Glutamatergic neuron (in vitro differentiated cells): Measurements from ENCODE around the gene PCSK4. TPM values are rescaled to one million over a fixed set of nuclear protein-coding genes. Genes with fewer than 3 reads are reported as not detected.

ENCODE experiments used
- DNase-seq: peaks from one replicate; pipeline ENCODE4 v3.0.0; 2022
- H3K27ac Mint-ChIP-seq: one replicate; pipeline ENCODE4 v1.8.0; 2020; ENCODE audit warnings: mild to moderate bottlenecking, mixed read lengths, inconsistent platforms; ENCODE audit not compliant: unreplicated experiment
- H3K27me3 Mint-ChIP-seq: one replicate; pipeline ENCODE4 v1.8.0; 2020; ENCODE audit warnings: mild to moderate bottlenecking, moderate library complexity, mixed read lengths, inconsistent platforms; ENCODE audit not compliant: unreplicated experiment
- H3K36me3 Mint-ChIP-seq: one replicate; pipeline ENCODE4 v1.8.0; 2020; ENCODE audit warnings: mild to moderate bottlenecking, mixed read lengths, inconsistent platforms; ENCODE audit not compliant: unreplicated experiment
- H3K4me1 Mint-ChIP-seq: one replicate; pipeline ENCODE4 v1.8.0; 2020; ENCODE audit warnings: mild to moderate bottlenecking, low read depth, mixed read lengths, inconsistent platforms; ENCODE audit not compliant: unreplicated experiment
- H3K4me3 Mint-ChIP-seq: one replicate; pipeline ENCODE4 v1.8.0; 2020; ENCODE audit warnings: mild to moderate bottlenecking, mixed read lengths, inconsistent platforms; ENCODE audit not compliant: unreplicated experiment
- H3K9me3 Mint-ChIP-seq: one replicate; pipeline ENCODE4 v1.8.0; 2020; ENCODE audit warnings: mild to moderate bottlenecking, moderate library complexity, mixed read lengths, inconsistent platforms; ENCODE audit not compliant: unreplicated experiment
- CTCF ChIP-seq: fragments of 200-600 bp; sonication (generic); IDR thresholded peaks from one replicate; pipeline ENCODE4 v1.5.0; 2021; ENCODE audit not compliant: partially characterized antibody, unreplicated experiment
- total RNA-seq: library from RNA; stranded (reverse); fragmentation: NEBNext Ultra II Directional; extraction: Animal tissue kit (Norgen Biotek cat#: 25700); gene quantifications from one replicate; pipeline ENCODE4 v1.2.1, GENCODE V29; 2021; ENCODE audit not compliant: unreplicated experiment

PCSK4 gene
- total RNA-seq, 1 donor from 2014 or later = 21.2 TPM

GRCh38 chr19:1438035-1438932 lies 51.9 kb downstream of the PCSK4 start, which contains the start of gene RPS15:
Gene RPS15, plus strand, starts transcription at chr19:1438396. Its CDS starts 30 bp downstream, at chr19:1438426.
- peaks cover 7% of the 10 kb centered on the region for H3K4me1 Mint-ChIP-seq
- H3K27me3 Mint-ChIP-seq = peaks cover 2% of the 10 kb centered on the region
- peaks cover 16% of the 10 kb centered on the region for H3K9me3 Mint-ChIP-seq
- H3K27ac Mint-ChIP-seq = peak within 1 kb of the TSS; percentile 97
- peak within 1 kb of the TSS; percentile 90 for H3K4me3 Mint-ChIP-seq
- TF ChIP-seq CTCF = peak; percentile 85
- H3K36me3 Mint-ChIP-seq = no peaks in the 10 kb centered on the region
- peak; percentile 97 for DNase-seq

- H3K27ac Mint-ChIP-seq = no peak overlapping the region
- H3K27me3 Mint-ChIP-seq = peaks cover 3% of the 10 kb centered on the region
- H3K4me3 Mint-ChIP-seq = peak overlapping the region; percentile 90
- no peaks in the 10 kb centered on the region for H3K36me3 Mint-ChIP-seq
- peaks cover 16% of the 10 kb centered on the region for H3K9me3 Mint-ChIP-seq
- TF ChIP-seq CTCF = no peak
- peaks cover 7% of the 10 kb centered on the region for H3K4me1 Mint-ChIP-seq
- DNase-seq = no peak
These were observed 52.5 kb downstream of the PCSK4 start for GRCh38 chr19:1437609-1438008.

- Mint-ChIP-seq H3K27ac (peak overlapping the region; percentile 64), H3K27me3 (peaks cover 3% of the 10 kb centered on the region), H3K36me3 (no peaks in the 10 kb centered on the region), H3K4me3 (peak overlapping the region; percentile 23), H3K4me1 (peaks cover 7% of the 10 kb centered on the region), H3K9me3 (peaks cover 14% of the 10 kb centered on the region)
- TF ChIP-seq CTCF = no peak
- no peak for DNase-seq
These were observed 54.7 kb downstream of the PCSK4 start for GRCh38 chr19:1435378-1435989.

GRCh38 chr19:1434577-1435060 lies 55.5 kb downstream of the PCSK4 start:
- no peak overlapping the region for H3K27ac Mint-ChIP-seq
- TF ChIP-seq CTCF = no peak
- H3K27me3 Mint-ChIP-seq = peaks cover 2% of the 10 kb centered on the region
- DNase-seq = no peak
- peaks cover 11% of the 10 kb centered on the region for H3K9me3 Mint-ChIP-seq
- H3K4me3 Mint-ChIP-seq = no peak overlapping the region
- H3K4me1 Mint-ChIP-seq = peaks cover 6% of the 10 kb centered on the region
- no peaks in the 10 kb centered on the region for H3K36me3 Mint-ChIP-seq

- Mint-ChIP-seq H3K27ac (no peak overlapping the region), H3K36me3 (no peaks in the 10 kb centered on the region), H3K4me1 (peaks cover 3% of the 10 kb centered on the region), H3K9me3 (peaks cover 8% of the 10 kb centered on the region), H3K27me3 (peaks cover 2% of the 10 kb centered on the region), H3K4me3 (no peak overlapping the region)
- no peak for TF ChIP-seq CTCF
- DNase-seq = no peak
These were observed 56.1 kb downstream of the PCSK4 start for GRCh38 chr19:1434040-1434366.
